T-helper 1 cell treated with Interleukin-12 subunit alpha and Interleukin-12 subunit beta and Interleukin-4 antibody, amounts not matched to agents 30 μg/mL and 1 μg/mL, for 36 hours (primary cell): Measurements from ENCODE around the gene LRIT1.

ENCODE experiments used
- H3K27ac Mint-ChIP-seq: one replicate; pipeline ENCODE4 v1.8.0; 2021; ENCODE audit warnings: mild to moderate bottlenecking, mixed read lengths
- H3K27me3 Mint-ChIP-seq: one replicate; pipeline ENCODE4 v1.8.0; 2021; ENCODE audit warnings: low read depth, mixed read lengths
- H3K36me3 Mint-ChIP-seq: one replicate; pipeline ENCODE4 v1.8.0; 2021; ENCODE audit warnings: low read depth, mixed read lengths
- H3K4me1 Mint-ChIP-seq: one replicate; pipeline ENCODE4 v1.8.0; 2021; ENCODE audit warnings: low read depth, mixed read lengths
- H3K4me3 Mint-ChIP-seq: one replicate; pipeline ENCODE4 v1.8.0; 2021; ENCODE audit warnings: mild to moderate bottlenecking, moderate library complexity, mixed read lengths
- H3K9me3 Mint-ChIP-seq: one replicate; pipeline ENCODE4 v1.8.0; 2021; ENCODE audit warnings: mixed read lengths

Gene LRIT1

GRCh38 chr10:84262190-84262956 lies 21.0 kb upstream of the LRIT1 start:
- H3K36me3 Mint-ChIP-seq, result no peaks in the 10 kb centered on the region
- peaks cover 21% of the 10 kb centered on the region for H3K27me3 Mint-ChIP-seq
- H3K27ac Mint-ChIP-seq, result no peak overlapping the region
- H3K4me3 Mint-ChIP-seq, result no peak overlapping the region
- peaks cover 11% of the 10 kb centered on the region for H3K4me1 Mint-ChIP-seq
- H3K9me3 Mint-ChIP-seq, result no peaks in the 10 kb centered on the region

GRCh38 chr10:84261236-84261915 lies 20.0 kb upstream of the LRIT1 start:
- Mint-ChIP-seq H3K36me3 (no peaks in the 10 kb centered on the region), H3K4me3 (no peak overlapping the region), H3K4me1 (peaks cover 9% of the 10 kb centered on the region), H3K27me3 (peaks cover 21% of the 10 kb centered on the region), H3K27ac (no peak overlapping the region), H3K9me3 (no peaks in the 10 kb centered on the region)

DNA sequence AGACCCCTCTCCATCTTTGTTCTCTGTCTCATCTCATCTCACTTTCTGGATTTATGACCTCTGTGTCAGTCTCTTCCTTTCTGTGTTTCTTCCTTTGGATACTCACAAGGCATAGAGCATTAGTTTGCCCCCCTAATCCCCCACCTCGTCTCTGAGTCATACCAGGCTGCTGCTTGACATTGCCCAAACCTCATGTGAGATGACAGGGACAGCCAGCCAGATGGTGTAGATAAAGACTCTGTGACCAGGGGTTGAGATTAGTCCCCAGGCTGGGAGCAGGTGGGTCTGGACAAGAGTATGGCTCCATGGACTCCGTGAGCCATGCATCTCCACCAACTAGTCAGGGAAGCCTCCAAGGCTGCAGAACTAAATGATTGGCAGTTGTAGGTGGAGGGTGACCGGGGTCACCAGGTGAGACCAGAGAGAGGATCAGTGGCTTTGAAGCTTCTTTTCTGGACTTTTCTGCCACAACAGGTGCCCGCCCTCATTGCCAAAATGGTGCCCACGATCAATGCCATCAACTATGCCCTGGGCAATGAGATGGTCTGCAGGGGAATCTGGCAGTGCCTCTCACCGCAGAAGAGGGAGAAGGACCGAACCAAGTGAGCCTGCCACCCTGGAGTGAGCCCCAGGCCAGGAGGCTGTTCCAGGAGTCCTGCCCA lies 16.8 kb upstream of the LRIT1 start:
- Mint-ChIP-seq H3K27ac (no peak overlapping the region), H3K4me1 (no peaks in the 10 kb centered on the region)

DNA sequence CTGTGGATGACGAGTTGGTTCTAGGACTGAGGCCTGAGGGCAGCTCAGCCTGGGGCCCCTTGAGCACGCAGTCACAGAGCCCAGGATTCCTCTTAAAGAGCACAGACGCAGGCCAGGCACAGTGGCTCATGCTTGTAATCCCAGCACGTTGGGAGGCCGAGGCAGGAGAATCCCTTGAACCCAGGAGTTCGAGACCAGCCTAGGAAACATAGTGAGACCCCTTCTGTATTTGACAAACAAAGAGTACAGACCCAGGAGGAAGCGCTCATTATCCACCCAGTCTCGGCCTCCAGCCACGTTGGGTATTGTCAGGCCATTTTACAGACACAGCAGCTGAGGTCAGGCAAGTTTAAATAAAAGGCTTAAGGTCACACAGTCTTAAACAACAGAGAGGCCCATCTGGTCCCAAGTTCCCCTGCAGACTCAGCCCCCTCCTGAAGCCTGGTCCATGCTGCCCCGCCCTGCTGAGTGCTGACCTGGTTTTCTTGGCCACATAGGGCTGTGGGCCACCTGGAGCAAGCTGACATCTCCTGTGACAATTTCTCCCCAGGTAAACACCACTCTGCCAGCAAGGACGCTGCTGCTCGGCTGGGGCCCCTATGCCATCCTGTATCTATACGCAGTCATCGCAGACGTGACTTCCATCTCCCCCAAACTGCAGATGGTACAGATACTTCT lies 16.1 kb upstream of the LRIT1 start:
- H3K4me3 Mint-ChIP-seq, result no peak overlapping the region
- no peak overlapping the region for H3K27ac Mint-ChIP-seq
- H3K4me1 Mint-ChIP-seq, result no peaks in the 10 kb centered on the region
- H3K36me3 Mint-ChIP-seq, result no peaks in the 10 kb centered on the region
- H3K27me3 Mint-ChIP-seq, result peaks cover 6% of the 10 kb centered on the region
- H3K9me3 Mint-ChIP-seq, result no peaks in the 10 kb centered on the region

More for the DNA sequence above, 16.8 kb upstream of the LRIT1 start:
- peaks cover 11% of the 10 kb centered on the region for H3K27me3 Mint-ChIP-seq
- H3K36me3 Mint-ChIP-seq, result no peaks in the 10 kb centered on the region
- no peaks in the 10 kb centered on the region for H3K9me3 Mint-ChIP-seq
- no peak overlapping the region for H3K4me3 Mint-ChIP-seq

GRCh38 chr10:84256510-84257342 lies 15.4 kb upstream of the LRIT1 start:
- Mint-ChIP-seq H3K27ac (no peak overlapping the region), H3K27me3 (peaks cover 6% of the 10 kb centered on the region), H3K4me1 (no peaks in the 10 kb centered on the region), H3K9me3 (no peaks in the 10 kb centered on the region), H3K36me3 (no peaks in the 10 kb centered on the region), H3K4me3 (no peak overlapping the region)

- no peaks in the 10 kb centered on the region for H3K27me3 Mint-ChIP-seq
- no peaks in the 10 kb centered on the region for H3K9me3 Mint-ChIP-seq
- no peak overlapping the region for H3K27ac Mint-ChIP-seq
- no peaks in the 10 kb centered on the region for H3K36me3 Mint-ChIP-seq
- H3K4me1 Mint-ChIP-seq, result no peaks in the 10 kb centered on the region
- no peak overlapping the region for H3K4me3 Mint-ChIP-seq
Observed at GRCh38 chr10:84254552-84255478, 13.5 kb upstream of the LRIT1 start.

GRCh38 chr10:84248794-84249193 lies 7.4 kb upstream of the LRIT1 start:
- H3K9me3 Mint-ChIP-seq, result no peaks in the 10 kb centered on the region
- no peak overlapping the region for H3K27ac Mint-ChIP-seq
- H3K36me3 Mint-ChIP-seq, result no peaks in the 10 kb centered on the region
- no peaks in the 10 kb centered on the region for H3K4me1 Mint-ChIP-seq
- H3K27me3 Mint-ChIP-seq, result peaks cover 6% of the 10 kb centered on the region
- no peak overlapping the region for H3K4me3 Mint-ChIP-seq

DNA sequence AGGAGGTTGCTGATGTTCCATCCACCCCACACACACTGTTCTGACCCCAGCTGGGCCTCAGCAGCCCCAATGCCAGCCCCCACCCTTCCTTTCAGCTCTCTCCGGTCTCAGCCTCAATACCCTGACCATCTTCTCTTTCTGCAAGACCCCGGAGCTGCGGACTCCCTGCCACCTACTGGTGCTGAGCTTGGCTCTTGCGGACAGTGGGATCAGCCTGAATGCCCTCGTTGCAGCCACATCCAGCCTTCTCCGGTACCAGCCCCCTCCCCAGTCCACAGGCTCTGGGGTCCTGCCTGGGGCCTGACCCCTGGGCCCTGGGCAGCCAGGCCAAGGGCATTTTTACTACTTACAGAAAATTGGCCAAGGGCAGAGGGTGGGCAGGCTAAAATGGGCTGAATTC lies 6.2 kb upstream of the LRIT1 start:
- H3K4me1 Mint-ChIP-seq, result no peaks in the 10 kb centered on the region
- H3K36me3 Mint-ChIP-seq, result no peaks in the 10 kb centered on the region

DNA sequence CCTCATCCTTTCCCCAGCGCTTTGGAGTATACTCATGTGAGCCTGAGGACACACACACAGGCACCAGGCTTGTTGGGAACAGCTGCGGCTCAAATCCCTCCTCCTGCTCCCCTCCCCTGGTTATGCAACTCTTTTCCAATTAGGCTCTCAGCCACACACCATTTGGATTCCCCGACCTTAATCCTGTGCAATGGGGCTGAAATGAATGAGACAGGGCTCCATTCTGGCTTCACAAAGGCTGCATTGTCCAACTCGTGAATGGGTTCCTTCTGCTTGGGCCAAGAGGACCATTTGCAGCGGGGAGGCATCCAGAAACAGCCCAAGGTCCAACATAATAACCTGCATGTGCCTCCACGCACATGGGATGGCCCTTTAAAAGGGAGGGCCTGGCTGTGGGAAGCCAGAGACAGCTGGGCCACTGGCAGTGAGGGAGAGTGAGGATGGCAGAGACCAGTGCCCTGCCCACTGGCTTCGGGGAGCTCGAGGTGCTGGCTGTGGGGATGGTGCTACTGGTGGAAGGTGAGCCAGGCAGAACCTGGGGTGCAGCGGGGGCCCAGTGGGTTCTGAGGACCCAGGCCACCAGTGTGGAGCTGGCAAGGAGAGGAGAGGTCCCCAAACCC lies 3.4 kb upstream of the LRIT1 start, which contains the start of gene RGR:
Gene RGR, plus strand, starts transcription at position 403 of the 620 bp plus-strand sequence. Its CDS starts 38 bp downstream, at position 441.
- Mint-ChIP-seq H3K27ac (no peak within 1 kb of the TSS), H3K4me1 (no peaks in the 10 kb centered on the region), H3K36me3 (no peaks in the 10 kb centered on the region), H3K4me3 (no peak within 1 kb of the TSS), H3K9me3 (no peaks in the 10 kb centered on the region), H3K27me3 (peaks cover 13% of the 10 kb centered on the region)

More for the DNA sequence above, 6.2 kb upstream of the LRIT1 start:
- Mint-ChIP-seq H3K27ac (no peak overlapping the region), H3K4me3 (no peak overlapping the region), H3K27me3 (peaks cover 6% of the 10 kb centered on the region), H3K9me3 (no peaks in the 10 kb centered on the region)

GRCh38 chr10:84243759-84244158 lies 2.4 kb upstream of the LRIT1 start:
- peaks cover 17% of the 10 kb centered on the region for H3K27me3 Mint-ChIP-seq
- no peak overlapping the region for H3K27ac Mint-ChIP-seq
- no peak overlapping the region for H3K4me3 Mint-ChIP-seq
- no peaks in the 10 kb centered on the region for H3K4me1 Mint-ChIP-seq
- H3K36me3 Mint-ChIP-seq, result no peaks in the 10 kb centered on the region
- H3K9me3 Mint-ChIP-seq, result no peaks in the 10 kb centered on the region

GRCh38 chr10:84238909-84239308 lies 2.4 kb downstream of the LRIT1 start:
- peaks cover 26% of the 10 kb centered on the region for H3K27me3 Mint-ChIP-seq
- H3K36me3 Mint-ChIP-seq, result no peaks in the 10 kb centered on the region
- no peaks in the 10 kb centered on the region for H3K9me3 Mint-ChIP-seq
- no peak overlapping the region for H3K27ac Mint-ChIP-seq
- H3K4me3 Mint-ChIP-seq, result no peak overlapping the region
- H3K4me1 Mint-ChIP-seq, result no peaks in the 10 kb centered on the region

GRCh38 chr10:84237199-84238051 lies 3.9 kb downstream of the LRIT1 start:
- H3K27me3 Mint-ChIP-seq, result peaks cover 26% of the 10 kb centered on the region
- H3K36me3 Mint-ChIP-seq, result no peaks in the 10 kb centered on the region
- H3K4me1 Mint-ChIP-seq, result no peaks in the 10 kb centered on the region
- no peaks in the 10 kb centered on the region for H3K9me3 Mint-ChIP-seq
- H3K27ac Mint-ChIP-seq, result no peak overlapping the region
- H3K4me3 Mint-ChIP-seq, result no peak overlapping the region
